GM10248 (cell line): ENCODE measurements around the gene KCNH1.

Source experiments
- CTCF ChIA-PET: fragments of 300-600 bp; sonication (Branson Sonifier 250); formaldehyde crosslinking; extraction: SDS; loops from one replicate; lab custom pipeline; 2021; ENCODE audit warnings: antibody characterized with exemption; lab: Yijun Ruan, JAX
- POLR2A ChIA-PET: fragments of 350-650 bp; sonication (Branson Sonifier 250); formaldehyde crosslinking; extraction: SDS; loops from one replicate; lab custom pipeline; 2020; ENCODE audit warnings: antibody characterized with exemption; lab: Yijun Ruan, JAX
- DNase-seq: peaks from one replicate; pipeline ENCODE4 v3.0.0; 2012; ENCODE audit errors: extremely low spot score
- TF ChIP-seq, protein P1 (sequence below): IDR thresholded peaks from 2 replicates; pipeline ENCODE4 v1.5.1; 2012; ENCODE audit warnings: mild to moderate bottlenecking, low read depth; ENCODE audit errors: extremely low read depth, missing control alignments, control extremely low read depth

KCNH1 gene

DNA sequence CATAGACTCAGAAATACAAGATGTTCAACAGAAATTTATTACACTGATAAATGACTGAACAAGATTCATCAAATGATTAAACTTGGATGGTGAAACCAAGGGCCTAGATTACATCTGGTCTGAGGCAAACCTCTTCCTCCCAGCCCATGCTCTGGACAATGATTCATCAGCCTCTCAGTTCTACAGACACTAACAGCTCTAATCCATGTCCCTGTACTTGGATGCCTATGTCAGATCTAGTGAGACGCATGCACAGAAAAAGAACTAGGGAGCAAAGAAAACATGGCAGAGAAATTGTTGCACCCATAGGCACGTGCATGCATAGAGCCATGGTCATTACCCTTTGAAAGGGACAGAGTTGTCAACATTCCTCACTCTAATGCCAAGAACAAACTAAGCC, 250.1 kb downstream of the KCNH1 start:
- TF ChIP-seq, protein P1, sequence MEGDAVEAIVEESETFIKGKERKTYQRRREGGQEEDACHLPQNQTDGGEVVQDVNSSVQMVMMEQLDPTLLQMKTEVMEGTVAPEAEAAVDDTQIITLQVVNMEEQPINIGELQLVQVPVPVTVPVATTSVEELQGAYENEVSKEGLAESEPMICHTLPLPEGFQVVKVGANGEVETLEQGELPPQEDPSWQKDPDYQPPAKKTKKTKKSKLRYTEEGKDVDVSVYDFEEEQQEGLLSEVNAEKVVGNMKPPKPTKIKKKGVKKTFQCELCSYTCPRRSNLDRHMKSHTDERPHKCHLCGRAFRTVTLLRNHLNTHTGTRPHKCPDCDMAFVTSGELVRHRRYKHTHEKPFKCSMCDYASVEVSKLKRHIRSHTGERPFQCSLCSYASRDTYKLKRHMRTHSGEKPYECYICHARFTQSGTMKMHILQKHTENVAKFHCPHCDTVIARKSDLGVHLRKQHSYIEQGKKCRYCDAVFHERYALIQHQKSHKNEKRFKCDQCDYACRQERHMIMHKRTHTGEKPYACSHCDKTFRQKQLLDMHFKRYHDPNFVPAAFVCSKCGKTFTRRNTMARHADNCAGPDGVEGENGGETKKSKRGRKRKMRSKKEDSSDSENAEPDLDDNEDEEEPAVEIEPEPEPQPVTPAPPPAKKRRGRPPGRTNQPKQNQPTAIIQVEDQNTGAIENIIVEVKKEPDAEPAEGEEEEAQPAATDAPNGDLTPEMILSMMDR: no peak
- ChIA-PET CTCF (no interaction called here), POLR2A (no interaction called here)
- no peak for DNase-seq

DNA sequence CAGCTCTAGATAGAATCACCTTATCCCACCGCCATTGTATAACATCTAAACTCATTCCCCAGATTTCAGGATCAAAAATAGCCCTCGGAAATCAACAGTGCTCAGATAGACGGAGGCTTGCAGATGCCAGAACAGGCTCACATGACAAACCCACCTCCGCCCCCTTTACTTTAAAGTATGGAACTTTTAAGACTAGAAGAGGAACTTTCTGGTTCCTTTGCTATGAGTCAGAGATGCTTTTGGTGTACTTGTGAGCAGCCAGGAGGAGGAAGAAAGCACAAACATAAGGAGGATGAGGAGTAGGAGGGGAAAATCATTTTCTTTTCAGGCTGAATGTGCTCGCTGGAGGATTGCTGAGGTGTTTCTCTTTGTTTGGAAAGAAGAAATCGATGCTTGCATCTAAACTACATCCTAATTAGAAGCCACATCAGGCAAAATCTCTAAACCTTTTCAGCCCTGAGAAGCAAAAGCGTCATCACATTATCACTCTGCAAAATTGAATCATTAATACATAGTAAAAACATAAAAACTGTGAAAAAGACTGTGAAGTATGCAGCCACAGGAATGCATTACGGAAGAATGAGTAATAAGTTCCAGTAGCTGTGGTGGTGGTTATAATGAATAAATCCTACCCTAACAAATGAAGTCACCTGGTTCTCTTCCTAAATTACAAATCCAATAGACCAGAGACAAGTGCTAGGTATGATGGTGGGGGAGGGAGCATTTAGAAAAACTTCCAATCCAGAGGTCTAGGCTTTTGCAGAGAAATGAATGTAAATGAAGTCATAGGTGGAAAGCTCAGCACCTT, 251.3 kb downstream of the KCNH1 start:
- POLR2A ChIA-PET: no interaction called here
- CTCF ChIA-PET: no interaction called here
- no peak for DNase-seq
- TF ChIP-seq, protein P1: no peak

DNA sequence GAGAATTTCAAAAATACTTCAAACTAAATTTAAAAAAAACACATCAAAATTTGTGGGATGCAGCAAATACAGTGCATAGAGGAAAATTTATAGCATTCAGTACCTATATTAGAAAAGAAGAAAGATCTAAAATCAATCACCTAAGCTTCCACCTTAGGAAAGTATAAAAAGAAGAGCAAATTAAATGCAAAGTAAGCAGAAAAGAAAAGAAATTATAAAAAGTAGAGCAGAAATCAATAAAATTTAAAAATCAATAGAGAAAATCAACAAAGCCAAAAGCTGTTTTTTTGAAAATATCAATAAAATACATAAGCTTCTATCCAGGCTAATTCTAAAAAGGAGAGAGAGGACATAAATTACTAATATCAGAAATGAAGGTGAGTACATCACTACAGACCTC, 255.4 kb downstream of the KCNH1 start:
- TF ChIP-seq, protein P1: no peak
- ChIA-PET POLR2A (no interaction called here), CTCF (no interaction called here)
- no peak for DNase-seq

DNA sequence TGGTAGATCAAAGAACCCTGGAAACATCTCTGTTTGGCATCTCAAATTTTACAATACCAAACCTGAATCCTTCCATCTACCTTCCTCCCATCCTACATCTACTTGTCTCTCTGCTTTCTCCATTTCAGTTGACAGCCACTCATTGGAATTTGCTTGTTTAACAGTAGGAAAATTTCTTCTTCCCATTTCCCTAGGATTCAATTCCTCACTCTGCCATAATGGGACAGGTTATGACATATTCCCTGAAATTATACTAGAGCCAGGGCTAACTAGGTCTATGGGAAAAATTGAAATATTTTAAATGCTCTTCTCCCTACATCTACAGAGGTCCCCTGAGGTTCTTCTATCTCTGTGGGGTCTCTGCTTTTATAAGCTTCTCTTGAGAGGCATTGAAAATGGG, 257.7 kb downstream of the KCNH1 start:
- TF ChIP-seq, protein P1: no peak
- ChIA-PET CTCF (no interaction called here), POLR2A (no interaction called here)
- no peak for DNase-seq

DNA sequence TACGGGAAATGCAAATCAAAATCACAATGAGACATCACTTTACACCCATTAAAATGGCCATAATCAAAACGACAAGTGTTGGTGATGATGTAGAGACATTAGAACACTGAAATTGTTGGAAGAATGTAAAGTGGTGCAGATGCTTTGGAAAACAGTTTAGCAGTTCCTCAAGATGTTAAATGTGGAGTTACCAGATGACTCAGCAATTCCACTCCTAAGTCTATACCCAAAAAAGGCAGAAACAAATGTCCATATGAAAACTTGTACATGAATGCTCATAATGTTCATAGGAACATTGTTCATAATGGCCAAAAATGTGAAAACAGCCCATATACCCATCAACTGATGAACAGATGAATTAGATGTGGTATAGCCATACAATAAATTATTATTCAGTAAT, 267.4 kb downstream of the KCNH1 start:
- ChIA-PET POLR2A (no interaction called here), CTCF (no interaction called here)
- TF ChIP-seq, protein P1: no peak
- no peak for DNase-seq

DNA sequence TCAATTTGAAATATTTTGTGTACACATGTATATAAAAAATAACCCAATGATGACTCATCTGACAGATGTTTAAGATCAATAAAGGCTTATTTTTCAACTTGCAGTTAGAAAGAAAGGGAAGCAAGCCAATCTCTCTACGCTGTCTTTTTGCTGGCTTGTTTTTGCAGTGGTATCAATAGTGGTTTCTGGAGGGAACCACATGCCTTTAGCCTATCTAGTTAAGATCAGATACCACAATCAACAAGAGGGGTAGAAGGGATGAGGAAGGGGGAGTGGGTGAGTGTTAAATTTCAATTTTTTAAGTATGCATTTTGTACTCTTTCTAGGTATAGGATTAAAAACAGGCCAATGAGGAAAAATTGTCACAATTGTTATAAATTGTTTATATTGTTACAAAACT, 276.2 kb downstream of the KCNH1 start:
- TF ChIP-seq, protein P1: no peak
- ChIA-PET CTCF (no interaction called here), POLR2A (no interaction called here)
- no peak for DNase-seq
